GM19240 (cell line): ENCODE results near the gene CKAP4.

Experiments used
- DNase-seq: peaks from one replicate; pipeline ENCODE4 v3.0.0; 2011; ENCODE audit warnings: low spot score; ENCODE audit not compliant: insufficient read length

The CKAP4 gene

GRCh38 chr12:106243620-106244019, 4.2 kb downstream of the CKAP4 start:
- DNase-seq = no peak

GRCh38 chr12:106240821-106241220, 7.0 kb downstream of the CKAP4 start:
- no peak for DNase-seq

DNA sequence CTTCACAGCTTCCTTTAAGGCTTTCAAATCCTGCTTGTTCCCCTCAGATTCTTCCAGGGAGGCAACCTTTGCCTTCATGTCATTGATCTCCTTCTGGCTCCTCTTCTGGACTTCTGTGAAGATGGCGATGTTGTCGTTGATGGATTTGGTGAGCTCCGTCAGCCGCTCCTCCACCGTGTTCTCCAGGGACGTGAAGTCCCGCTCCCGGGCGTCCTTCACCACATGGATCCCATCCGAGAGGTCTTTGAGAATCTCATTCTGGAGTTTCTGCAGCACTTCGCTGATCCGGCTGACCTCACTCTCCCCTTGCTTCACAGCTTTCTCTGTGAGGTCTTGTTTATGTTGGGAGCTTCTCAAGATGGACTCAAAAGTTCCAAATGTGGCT, 7.9 kb downstream of the CKAP4 start:
- DNase-seq = no peak

DNA sequence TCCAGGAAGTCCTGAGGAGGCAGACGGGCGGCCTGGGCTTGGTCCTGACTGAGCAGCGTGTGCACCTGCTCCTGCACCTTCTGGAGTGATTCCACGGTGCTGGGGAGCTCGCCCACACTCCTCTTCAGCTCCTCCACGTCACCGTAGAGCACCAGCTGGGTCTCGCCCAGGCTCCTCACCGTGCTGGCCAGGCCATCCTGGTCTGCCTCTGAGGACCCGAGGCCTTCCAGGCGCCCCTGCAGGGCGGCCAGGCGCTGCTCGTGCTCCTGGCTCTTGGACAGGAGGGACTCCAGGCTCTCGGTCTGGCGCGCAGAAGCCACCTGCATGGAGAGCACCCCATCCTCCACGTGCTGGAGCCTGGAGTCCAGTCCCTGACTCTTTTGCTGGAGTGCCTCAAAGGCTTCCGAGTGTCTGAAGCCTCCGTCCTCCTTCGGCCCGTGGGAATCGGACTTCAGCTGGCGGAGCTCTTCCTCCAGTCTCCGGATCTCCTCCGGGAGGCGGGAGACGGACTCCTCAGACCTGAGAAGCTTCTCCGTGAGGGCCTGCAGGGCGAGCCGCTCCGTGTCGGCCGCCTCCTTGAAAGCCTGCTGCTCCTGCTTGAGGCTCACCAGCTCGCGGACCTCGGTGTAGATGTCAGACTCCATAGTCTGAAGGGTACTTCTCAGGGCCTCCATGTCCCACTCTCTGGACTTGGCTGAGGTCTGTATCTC, 8.4 kb downstream of the CKAP4 start:
- DNase-seq = no peak

DNA sequence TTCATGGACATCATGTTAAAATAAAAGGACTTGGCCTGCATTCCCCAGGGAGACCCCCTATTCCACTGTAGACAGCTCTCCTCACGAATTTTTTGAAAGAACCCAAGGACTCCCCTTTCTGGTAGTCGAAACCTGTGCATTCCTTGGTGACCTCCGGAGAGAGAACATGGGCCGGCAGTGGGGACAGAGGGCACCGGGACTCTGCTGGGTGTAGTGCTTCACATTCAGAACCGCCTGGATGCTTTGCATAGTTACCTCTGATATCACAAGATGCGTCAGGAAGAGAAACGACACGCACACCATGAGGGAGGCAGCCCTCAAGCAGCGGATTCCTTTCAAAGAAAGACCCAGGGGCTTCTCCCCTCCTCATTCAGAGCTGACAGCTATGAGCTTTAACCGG, 9.7 kb downstream of the CKAP4 start:
- no peak for DNase-seq

- DNase-seq = no peak
Observed at GRCh38 chr12:106235770-106236169, 12.1 kb downstream of the CKAP4 start.

GRCh38 chr12:106234449-106234848, 13.4 kb downstream of the CKAP4 start:
- DNase-seq = no peak

DNA sequence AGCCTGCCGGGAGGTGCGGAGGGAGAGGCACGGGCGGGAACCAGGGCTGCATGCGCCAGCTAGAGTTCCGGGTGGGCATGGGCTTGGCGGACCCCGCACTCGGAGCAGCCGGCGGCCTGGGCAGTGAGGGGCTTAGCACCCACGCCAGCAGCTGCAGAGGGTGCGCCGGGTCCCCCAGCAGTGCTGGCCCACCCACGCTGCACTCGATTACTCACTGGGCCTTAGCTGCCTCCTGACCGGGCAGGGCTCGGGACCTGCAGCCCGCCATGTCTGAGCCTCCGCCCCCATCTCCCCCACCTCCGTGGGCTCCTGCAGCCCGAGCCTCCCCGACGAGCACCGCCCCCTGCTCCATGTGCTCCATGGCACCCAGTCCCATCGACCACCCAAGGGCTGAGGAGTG, 14.8 kb downstream of the CKAP4 start:
- DNase-seq = no peak

- DNase-seq = no peak
Observed at GRCh38 chr12:106229036-106229591, 18.7 kb downstream of the CKAP4 start.

GRCh38 chr12:106228320-106228710, 19.5 kb downstream of the CKAP4 start:
- DNase-seq = no peak

- DNase-seq = no peak
Observed at GRCh38 chr12:106227641-106228319, 20.0 kb downstream of the CKAP4 start.

DNA sequence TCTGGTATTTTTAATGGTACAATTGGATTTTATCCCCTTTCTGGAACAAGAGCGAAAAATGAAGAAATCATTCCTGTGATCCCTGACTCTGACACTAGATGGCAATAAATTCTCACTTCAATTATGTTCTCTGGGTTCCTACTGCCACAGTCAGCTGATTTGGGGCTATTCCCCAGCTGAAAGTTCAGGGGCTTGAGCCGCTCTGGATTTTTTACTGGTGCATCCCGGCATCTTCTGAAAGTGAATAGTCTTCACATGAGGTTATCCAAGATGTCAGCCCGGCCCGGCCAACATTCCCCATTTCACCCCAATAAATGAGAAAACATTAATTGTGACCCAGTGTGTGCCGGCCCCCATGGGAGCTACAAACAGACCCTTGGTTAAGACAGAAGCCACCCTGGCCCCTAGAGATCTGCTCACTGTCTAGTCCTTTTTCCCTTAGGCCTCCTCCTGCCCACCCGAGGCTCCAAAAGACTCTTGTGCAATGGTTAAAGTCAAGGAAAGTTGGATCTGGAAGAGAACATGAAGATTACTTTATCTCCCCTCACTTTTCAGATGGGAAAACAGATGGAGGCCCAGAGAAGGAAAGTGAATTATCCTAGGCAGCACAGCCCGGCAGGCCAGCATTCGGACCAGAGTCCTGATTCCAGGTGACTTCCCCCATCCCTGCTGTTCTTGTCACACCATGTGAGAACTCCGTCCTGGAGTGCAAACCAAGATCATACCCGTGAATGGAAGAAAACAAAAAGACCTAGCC, 20.8 kb downstream of the CKAP4 start:
- DNase-seq = no peak

GRCh38 chr12:106224355-106224706, 23.5 kb downstream of the CKAP4 start:
- DNase-seq = no peak

DNA sequence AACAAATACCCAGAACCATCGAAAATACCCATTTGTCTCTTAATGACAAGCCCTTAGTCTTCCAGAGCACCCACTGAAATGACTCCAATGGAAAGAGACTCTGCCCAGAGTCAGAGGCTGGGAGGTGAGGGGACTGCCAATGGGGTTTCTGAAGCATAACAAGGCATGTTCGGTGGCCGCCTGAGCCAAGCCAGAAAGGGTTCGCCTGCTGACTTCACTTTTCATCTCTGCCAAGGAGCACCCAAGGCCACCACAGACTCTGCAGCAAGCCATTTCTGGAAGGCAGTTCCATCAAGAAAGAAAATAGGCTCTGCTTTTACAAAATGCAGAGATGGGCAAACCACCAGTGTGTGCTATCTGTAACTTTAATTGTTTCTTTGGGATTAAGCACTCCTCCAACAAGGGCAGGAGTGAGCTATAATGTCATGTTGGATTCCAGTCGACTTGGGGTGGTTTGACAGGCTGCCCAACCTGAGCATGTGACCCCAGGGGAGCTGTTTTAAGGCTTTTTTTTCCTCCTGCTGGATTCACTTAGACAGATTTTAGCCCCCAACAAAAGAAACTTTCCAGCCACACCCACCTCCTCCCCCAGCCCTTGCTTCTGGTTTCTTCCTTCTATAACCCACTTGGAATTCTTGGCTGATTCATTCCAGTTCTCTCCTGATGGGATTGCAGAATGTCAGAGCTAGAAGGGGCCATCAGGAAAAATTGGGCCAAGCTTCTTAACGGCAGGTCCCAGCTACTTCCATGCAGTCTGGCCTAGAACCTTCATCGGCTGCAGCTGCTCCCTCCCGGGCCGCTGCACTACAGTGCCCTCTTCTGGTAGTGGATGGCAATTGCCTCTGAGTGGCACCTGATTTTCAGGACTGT, 24.1 kb downstream of the CKAP4 start:
- DNase-seq = peak; percentile 79

GRCh38 chr12:106220536-106220935, 27.3 kb downstream of the CKAP4 start:
- DNase-seq = no peak

GRCh38 chr12:106219043-106219442, 28.8 kb downstream of the CKAP4 start:
- no peak for DNase-seq

- DNase-seq = no peak
Observed at GRCh38 chr12:106217706-106218105, 30.1 kb downstream of the CKAP4 start.

- DNase-seq = no peak
Observed at GRCh38 chr12:106214571-106214970, 33.2 kb downstream of the CKAP4 start.

GRCh38 chr12:106213662-106214061, 34.2 kb downstream of the CKAP4 start:
- DNase-seq = no peak

GRCh38 chr12:106211973-106212372, 35.8 kb downstream of the CKAP4 start:
- no peak for DNase-seq
